Ovary (tissue), 9 donors: ENCODE data around the gene VASP. TPM values are rescaled to one million over a fixed set of nuclear protein-coding genes. Genes with fewer than 3 reads are reported as not detected.

ENCODE experiments used
- DNase-seq, 5 donors: peaks; one replicate each; pipeline ENCODE4 v3.0.0-alpha.2; 2019 to 2020
- H3K27ac ChIP-seq, 2 donors: fragments of 200-600 bp; one replicate each; pipeline versions ENCODE4 v1.5.1 to v1.8.0; 2019 to 2022
- H3K27me3 ChIP-seq: fragments of 200-600 bp; one replicate; pipeline ENCODE4 v1.8.0; 2022
- H3K36me3 ChIP-seq: fragments of 200-600 bp; sonication (generic); one replicate; pipeline ENCODE4 v1.5.1; 2019
- H3K4me1 ChIP-seq: one replicate; pipeline ENCODE4 v1.8.1; 2013; ENCODE audit warnings: mild to moderate bottlenecking, moderate library complexity; ENCODE audit not compliant: insufficient read depth
- H3K4me3 ChIP-seq: fragments of 200-600 bp; sonication (generic); one replicate; pipeline ENCODE4 v1.5.1; 2017
- H3K9me3 ChIP-seq, 2 donors: fragments of 200-600 bp in 1 of 2; sonication (generic) in 1 of 2; one replicate each; pipeline versions ENCODE4 v1.5.1 to v1.8.1; 2013 to 2019; ENCODE audit warnings: mild to moderate bottlenecking in 1 of 2, moderate library complexity in 1 of 2
- EP300 ChIP-seq: sonication (generic); formaldehyde crosslinking; IDR thresholded peaks from one replicate; pipeline ENCODE4 v1.6.1; 2017; ENCODE audit warnings: antibody characterized with exemption
- POLR2A ChIP-seq: fragments of 450-650 bp; IDR thresholded peaks from one replicate; pipeline ENCODE4 v1.6.1; 2017; ENCODE audit warnings: antibody characterized with exemption, mild to moderate bottlenecking, moderate library complexity
- WGBS, 3 donors: extraction: QIAGEN DNeasy Blood & Tissue Kit in 1 of 3; methylation state at CpG; one replicate each; pipeline versions ENCODE4 v1.1.5 to v1.1.7; 2013 to 2017; 5-methylcytosine and 5-hydroxymethylcytosine counted together
- intact Hi-C, 4 donors: fragments of 100-400 bp; cut with DNase I; formaldehyde crosslinking; loops; one replicate each; pipeline versions ENCODE4 v1.11.0 to v1.15.1; 2022 to 2023
- polyA plus RNA-seq, 2 donors: library from polyadenylated mRNA; stranded (reverse); fragments of 200-250 nt in 1 of 2; fragments of 350-450 nt in 1 of 2; fragmentation: Illumina TruSeq in 1 of 2; extraction: RNeasy Lipid Tissue Mini Kit (QIAGEN cat#74804) in 1 of 2; gene quantifications; one replicate each; pipeline ENCODE4 v1.2.3, GENCODE V29; 2013 to 2014
- total RNA-seq, 7 donors: library from RNA; depleted of rRNA in 2 of 7; stranded (reverse); fragments of >200 nt in 2 of 7; fragmentation: NEBNext Ultra II Directional in 3 of 7; extraction: Animal tissue kit (Norgen Biotek cat#: 25700) in 3 of 7; gene quantifications; one replicate each; pipeline versions ENCODE4 v1.1.0 to v1.2.4, GENCODE V29; 2016 to 2023
- TF ChIP-seq, protein P1 (sequence below), 3 donors: fragments of 450-650 bp in 2 of 3; fragments of 200-600 bp in 1 of 3; IDR thresholded peaks; one replicate each; pipeline versions ENCODE4 v1.5.1 to v1.8.0; 2016 to 2022; ENCODE audit warnings: antibody characterized with exemption in 3 of 3, mild to moderate bottlenecking in 1 of 3
- donor health status: DM: no; HTN: no; CAD: no; lungs with moderate emphysema.
- donor health status: DM: no; HTN: no; CAD: no.
- donor health status: Bipolar disorder and iron deficiency.
- donor health status: DM: yes; HTN: yes; CAD: no.
- donor health status: DM: no; HTN: no; CAD: no.
- donor health status: DM: yes; HTN: yes; CAD: no.

Gene VASP
- total and polyA plus RNA-seq, 9 donors: 15.7 to 83.2 (median 49.0) TPM

- H3K36me3 ChIP-seq: no peaks in the 10 kb centered on the region
- TF ChIP-seq, protein P1, sequence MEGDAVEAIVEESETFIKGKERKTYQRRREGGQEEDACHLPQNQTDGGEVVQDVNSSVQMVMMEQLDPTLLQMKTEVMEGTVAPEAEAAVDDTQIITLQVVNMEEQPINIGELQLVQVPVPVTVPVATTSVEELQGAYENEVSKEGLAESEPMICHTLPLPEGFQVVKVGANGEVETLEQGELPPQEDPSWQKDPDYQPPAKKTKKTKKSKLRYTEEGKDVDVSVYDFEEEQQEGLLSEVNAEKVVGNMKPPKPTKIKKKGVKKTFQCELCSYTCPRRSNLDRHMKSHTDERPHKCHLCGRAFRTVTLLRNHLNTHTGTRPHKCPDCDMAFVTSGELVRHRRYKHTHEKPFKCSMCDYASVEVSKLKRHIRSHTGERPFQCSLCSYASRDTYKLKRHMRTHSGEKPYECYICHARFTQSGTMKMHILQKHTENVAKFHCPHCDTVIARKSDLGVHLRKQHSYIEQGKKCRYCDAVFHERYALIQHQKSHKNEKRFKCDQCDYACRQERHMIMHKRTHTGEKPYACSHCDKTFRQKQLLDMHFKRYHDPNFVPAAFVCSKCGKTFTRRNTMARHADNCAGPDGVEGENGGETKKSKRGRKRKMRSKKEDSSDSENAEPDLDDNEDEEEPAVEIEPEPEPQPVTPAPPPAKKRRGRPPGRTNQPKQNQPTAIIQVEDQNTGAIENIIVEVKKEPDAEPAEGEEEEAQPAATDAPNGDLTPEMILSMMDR (IDR thresholded peaks at IDR 0.05): no peak
- TF ChIP-seq EP300 (no peak), POLR2A (no peak)
- H3K4me1 ChIP-seq: peaks cover 1% of the 10 kb centered on the region
- DNase-seq: no peak
- no peak overlapping the region for H3K4me3 ChIP-seq
- 67 to 77% (median 74%) methylated on average over 19 to 24 of the region's 24 CpGs for WGBS, 3 donors
- intact Hi-C loops: loop anchor here (2.0 to 10.0 kb wide), 6 partner anchors 53 to 170 kb away; partner anchors contain the start of genes OPA3 (in 1 of the 4), QPCTL (in 1 of the 4) and SNRPD2 (in 1 of the 4)
- no peaks in the 10 kb centered on the region for H3K9me3 ChIP-seq
- H3K27ac ChIP-seq: no peak overlapping the region
- no peaks in the 10 kb centered on the region for H3K27me3 ChIP-seq
Measured at GRCh38 chr19:45522010-45522941, 15.0 kb downstream of the VASP start.

GRCh38 chr19:45523642-45524256 is 16.5 kb downstream of the VASP start:
- H3K9me3 ChIP-seq: no peaks in the 10 kb centered on the region
- DNase-seq: peak; percentile 74 to 86 (median 81)
- no peaks in the 10 kb centered on the region for H3K27me3 ChIP-seq
- intact Hi-C loops: loop anchor here (2.0 to 10.0 kb wide), 6 partner anchors 51 to 169 kb away; partner anchors contain the start of genes OPA3 (in 1 of the 4), QPCTL (in 1 of the 4) and SNRPD2 (in 1 of the 4)
- H3K4me1 ChIP-seq: peaks cover 2% of the 10 kb centered on the region
- no peaks in the 10 kb centered on the region for H3K36me3 ChIP-seq
- 66 to 71% (median 68%) methylated on average over 9 of the region's 9 CpGs for WGBS, 3 donors
- no peak overlapping the region for H3K4me3 ChIP-seq
- no peak overlapping the region for H3K27ac ChIP-seq
- TF ChIP-seq EP300 (no peak), POLR2A (no peak)
- TF ChIP-seq, protein P1 (IDR thresholded peaks at IDR 0.05): peak; percentile 86 to 92 (median 91)

DNA sequence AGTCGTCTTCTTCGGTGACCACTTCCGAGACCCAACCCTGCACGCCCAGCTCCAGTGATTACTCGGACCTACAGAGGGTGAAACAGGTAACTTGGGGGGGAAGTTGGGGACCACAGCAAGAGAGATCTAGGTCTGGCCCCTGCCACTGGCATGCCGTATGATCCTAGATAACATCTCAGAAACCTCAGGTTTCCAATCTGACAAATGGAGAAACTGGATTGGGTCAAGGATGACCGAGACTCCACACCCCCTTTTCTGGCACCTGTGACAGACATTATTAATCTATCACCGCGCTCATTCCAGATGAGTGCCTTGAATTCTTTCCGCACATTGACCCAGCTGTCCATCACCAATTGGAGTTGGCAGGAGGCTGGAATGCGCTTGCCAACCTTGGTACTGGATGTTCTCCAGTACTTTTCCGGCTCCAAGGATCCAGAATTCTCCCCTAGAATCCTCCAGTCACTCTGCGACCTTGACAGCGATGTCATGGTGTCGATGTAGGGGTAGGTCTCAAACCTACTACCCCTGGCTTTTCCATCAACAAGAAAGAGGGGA is 17.4 kb downstream of the VASP start:
- Histone ChIP-seq H3K27me3 (no peaks in the 10 kb centered on the region), H3K4me3 (no peak overlapping the region), H3K36me3 (no peaks in the 10 kb centered on the region), H3K9me3 (no peaks in the 10 kb centered on the region), H3K4me1 (peaks cover 8% of the 10 kb centered on the region), H3K27ac (no peak overlapping the region)
- DNase-seq: peak in 1 of 5 donors; percentile 37
- intact Hi-C loops: loop anchor here (5.0 to 10.0 kb wide), 5 partner anchors 50 to 168 kb away; partner anchors contain the start of genes OPA3 (in 1 of the 4), QPCTL (in 1 of the 4) and SNRPD2 (in 1 of the 4)
- TF ChIP-seq POLR2A (no peak), EP300 (no peak)
- TF ChIP-seq, protein P1 (IDR thresholded peaks at IDR 0.05): no peak
- WGBS, 3 donors: 84 to 91% (median 86%) methylated on average over 15 of the region's 15 CpGs

DNA sequence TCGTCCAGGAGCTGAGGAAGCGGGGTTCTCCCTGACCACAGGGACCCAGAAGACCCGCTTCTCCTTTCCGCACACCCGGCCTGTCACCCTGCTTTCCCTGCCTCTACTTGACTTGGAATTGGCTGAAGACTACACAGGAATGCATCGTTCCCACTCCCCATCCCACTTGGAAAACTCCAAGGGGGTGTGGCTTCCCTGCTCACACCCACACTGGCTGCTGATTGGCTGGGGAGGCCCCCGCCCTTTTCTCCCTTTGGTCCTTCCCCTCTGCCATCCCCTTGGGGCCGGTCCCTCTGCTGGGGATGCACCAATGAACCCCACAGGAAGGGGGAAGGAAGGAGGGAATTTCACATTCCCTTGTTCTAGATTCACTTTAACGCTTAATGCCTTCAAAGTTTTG is 18.9 kb downstream of the VASP start:
- no peak for TF ChIP-seq POLR2A
- no peak for TF ChIP-seq EP300
- TF ChIP-seq, protein P1 (IDR thresholded peaks at IDR 0.05): no peak
- DNase-seq: peak; percentile 84 to 91 (median 85)
- H3K4me1 ChIP-seq: peaks cover 8% of the 10 kb centered on the region
- intact Hi-C loops: loop anchor here in 2 of 4 donors (10.0 kb wide), 2 partner anchors 49 to 59 kb away; partner anchors contain the start of gene OPA3 (in 1 of the 2)
- H3K36me3 ChIP-seq: no peaks in the 10 kb centered on the region
- no peaks in the 10 kb centered on the region for H3K9me3 ChIP-seq
- H3K27me3 ChIP-seq: no peaks in the 10 kb centered on the region
- H3K27ac ChIP-seq: peak overlapping the region; percentile 28 to 52
- WGBS, 3 donors: 36 to 41% (median 36%) methylated on average over 9 of the region's 9 CpGs
- H3K4me3 ChIP-seq: no peak overlapping the region
